Hepatocyte (in vitro differentiated cells): Measurements from ENCODE around the gene FBXO41.

Experiments used
- EZH2phosphoT487 ChIP-seq: fragments of 200-600 bp; sonication (generic); IDR thresholded peaks from one replicate; pipeline ENCODE4 v1.6.1; 2018; ENCODE audit warnings: antibody characterized with exemption, mild to moderate bottlenecking, low read depth, moderate library complexity; ENCODE audit not compliant: unreplicated experiment, severe bottlenecking
- TF ChIP-seq, protein P1 (sequence below): fragments of 200-600 bp; sonication (generic); IDR thresholded peaks from 2 replicates; pipeline ENCODE4 v1.5.1; 2016; ENCODE audit warnings: antibody characterized with exemption, mild to moderate bottlenecking; ENCODE audit not compliant: poor library complexity

DNA sequence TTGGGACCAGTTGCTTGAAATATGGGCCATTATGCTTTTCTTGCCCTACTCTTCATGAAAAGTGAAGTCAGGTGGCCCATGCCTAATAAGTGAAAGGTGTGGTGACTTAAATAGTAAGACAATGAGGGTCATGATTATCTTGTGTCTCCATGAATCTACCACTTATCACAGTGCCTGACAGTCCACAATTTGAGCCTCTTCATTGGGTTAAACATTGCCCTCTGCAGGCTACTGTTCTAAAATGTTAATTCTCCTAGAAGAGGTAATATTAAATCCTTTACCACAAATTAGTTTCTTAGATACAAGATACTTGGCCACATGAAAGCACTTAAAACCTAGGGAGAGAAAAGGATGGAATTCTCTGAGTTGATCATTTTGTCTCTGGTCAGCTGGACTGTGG lies 5.0 kb upstream of the FBXO41 start:
- TF ChIP-seq, protein P1, sequence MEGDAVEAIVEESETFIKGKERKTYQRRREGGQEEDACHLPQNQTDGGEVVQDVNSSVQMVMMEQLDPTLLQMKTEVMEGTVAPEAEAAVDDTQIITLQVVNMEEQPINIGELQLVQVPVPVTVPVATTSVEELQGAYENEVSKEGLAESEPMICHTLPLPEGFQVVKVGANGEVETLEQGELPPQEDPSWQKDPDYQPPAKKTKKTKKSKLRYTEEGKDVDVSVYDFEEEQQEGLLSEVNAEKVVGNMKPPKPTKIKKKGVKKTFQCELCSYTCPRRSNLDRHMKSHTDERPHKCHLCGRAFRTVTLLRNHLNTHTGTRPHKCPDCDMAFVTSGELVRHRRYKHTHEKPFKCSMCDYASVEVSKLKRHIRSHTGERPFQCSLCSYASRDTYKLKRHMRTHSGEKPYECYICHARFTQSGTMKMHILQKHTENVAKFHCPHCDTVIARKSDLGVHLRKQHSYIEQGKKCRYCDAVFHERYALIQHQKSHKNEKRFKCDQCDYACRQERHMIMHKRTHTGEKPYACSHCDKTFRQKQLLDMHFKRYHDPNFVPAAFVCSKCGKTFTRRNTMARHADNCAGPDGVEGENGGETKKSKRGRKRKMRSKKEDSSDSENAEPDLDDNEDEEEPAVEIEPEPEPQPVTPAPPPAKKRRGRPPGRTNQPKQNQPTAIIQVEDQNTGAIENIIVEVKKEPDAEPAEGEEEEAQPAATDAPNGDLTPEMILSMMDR, result no peak
- TF ChIP-seq EZH2phosphoT487, result no peak
